ENCODE data around the gene PRRX1.

PRRX1 gene

DNA sequence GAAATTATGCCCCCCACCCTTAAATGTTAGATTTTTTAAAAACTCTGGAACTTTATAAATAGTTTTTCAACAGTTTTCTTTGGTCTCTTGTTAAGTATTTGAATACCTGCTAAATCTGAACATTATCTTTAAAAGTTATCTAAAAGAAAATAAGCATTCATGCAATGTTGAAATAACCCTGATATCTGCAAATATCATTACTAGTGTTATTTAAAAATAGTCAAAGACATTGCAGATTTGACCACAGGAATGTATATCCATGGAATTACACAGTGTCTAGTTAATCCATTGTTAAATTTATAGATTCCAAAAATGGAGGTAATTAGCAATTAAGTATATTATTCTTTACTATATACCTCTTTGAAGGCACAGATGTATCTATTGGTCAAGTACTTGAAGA lies 42.0 kb downstream of the PRRX1 start:
- TF ChIP-seq CEBPB (IDR thresholded peaks at IDR 0.05): no peak
- no peak for TF ChIP-seq ZBTB7A (IDR thresholded peaks at IDR 0.05; ENCODE audit: low read depth)

DNA sequence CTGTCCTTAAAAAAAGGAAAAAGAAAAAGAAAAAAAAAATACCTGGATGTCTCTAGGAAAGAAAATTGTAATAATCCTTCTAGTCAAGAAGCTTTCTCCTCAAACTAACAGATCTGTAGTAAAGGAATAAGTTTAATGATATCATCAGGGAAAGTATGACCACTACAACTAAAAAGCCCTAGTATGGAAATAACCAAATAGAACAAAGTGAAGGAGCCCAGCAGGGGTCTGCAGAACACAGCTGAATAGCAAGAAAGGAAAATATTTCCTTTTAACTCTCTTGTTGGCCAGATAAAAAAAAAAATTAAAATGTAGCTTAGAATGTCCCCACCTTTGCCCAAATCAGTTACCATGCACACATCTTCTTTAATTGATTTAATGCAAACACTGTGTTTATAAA lies 43.2 kb downstream of the PRRX1 start:
- no peak for TF ChIP-seq EGR1 (IDR thresholded peaks at IDR 0.05)
- TF ChIP-seq, protein P1, sequence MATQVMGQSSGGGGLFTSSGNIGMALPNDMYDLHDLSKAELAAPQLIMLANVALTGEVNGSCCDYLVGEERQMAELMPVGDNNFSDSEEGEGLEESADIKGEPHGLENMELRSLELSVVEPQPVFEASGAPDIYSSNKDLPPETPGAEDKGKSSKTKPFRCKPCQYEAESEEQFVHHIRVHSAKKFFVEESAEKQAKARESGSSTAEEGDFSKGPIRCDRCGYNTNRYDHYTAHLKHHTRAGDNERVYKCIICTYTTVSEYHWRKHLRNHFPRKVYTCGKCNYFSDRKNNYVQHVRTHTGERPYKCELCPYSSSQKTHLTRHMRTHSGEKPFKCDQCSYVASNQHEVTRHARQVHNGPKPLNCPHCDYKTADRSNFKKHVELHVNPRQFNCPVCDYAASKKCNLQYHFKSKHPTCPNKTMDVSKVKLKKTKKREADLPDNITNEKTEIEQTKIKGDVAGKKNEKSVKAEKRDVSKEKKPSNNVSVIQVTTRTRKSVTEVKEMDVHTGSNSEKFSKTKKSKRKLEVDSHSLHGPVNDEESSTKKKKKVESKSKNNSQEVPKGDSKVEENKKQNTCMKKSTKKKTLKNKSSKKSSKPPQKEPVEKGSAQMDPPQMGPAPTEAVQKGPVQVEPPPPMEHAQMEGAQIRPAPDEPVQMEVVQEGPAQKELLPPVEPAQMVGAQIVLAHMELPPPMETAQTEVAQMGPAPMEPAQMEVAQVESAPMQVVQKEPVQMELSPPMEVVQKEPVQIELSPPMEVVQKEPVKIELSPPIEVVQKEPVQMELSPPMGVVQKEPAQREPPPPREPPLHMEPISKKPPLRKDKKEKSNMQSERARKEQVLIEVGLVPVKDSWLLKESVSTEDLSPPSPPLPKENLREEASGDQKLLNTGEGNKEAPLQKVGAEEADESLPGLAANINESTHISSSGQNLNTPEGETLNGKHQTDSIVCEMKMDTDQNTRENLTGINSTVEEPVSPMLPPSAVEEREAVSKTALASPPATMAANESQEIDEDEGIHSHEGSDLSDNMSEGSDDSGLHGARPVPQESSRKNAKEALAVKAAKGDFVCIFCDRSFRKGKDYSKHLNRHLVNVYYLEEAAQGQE (IDR thresholded peaks at IDR 0.05; ENCODE audit: low read depth): no peak
- TF ChIP-seq FOXM1 (IDR thresholded peaks at IDR 0.05; ENCODE audit: borderline replicate concordance, low read depth): no peak
- no peak for TF ChIP-seq ZBTB7A (IDR thresholded peaks at IDR 0.05; ENCODE audit: low read depth)

DNA sequence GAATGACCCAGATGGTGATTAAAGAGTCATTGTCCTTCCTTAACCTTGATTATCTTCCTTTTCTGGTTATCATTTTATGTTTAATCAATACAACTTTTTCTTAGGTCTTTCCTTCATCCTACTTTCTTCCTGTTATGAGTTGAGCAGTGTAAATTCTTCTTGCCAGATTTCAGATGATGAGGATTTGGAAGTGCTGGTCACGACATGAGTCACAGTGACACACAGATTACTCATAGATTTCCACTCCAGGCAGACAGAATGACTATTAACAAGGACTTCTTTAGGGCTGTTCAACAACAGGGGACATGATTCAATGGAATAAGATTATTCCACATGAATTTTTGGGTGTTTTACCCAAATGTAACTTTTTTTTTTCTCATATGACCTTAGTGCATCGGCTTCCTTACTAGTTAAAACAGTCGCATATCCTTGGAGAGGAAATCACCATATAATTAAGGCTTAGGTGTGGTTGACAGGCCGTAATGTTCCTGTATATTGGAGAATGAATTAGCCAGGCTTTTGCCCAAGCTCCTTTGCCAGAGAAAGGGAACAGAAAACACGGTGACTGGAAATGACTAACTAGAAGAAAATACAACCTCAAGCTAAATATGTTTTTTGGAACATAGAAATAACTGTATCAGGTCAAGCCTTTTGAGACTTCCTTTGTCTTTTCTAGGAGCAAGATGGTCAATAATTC lies 44.2 kb downstream of the PRRX1 start:
- TF ChIP-seq CREB1 (IDR thresholded peaks at IDR 0.05; ENCODE audit: low read depth) (no peak), FOXM1 (IDR thresholded peaks at IDR 0.05; ENCODE audit: borderline replicate concordance, low read depth) (no peak), ZBTB7A (IDR thresholded peaks at IDR 0.05; ENCODE audit: low read depth) (no peak), TEAD4 (IDR thresholded peaks at IDR 0.05) (no peak), EGR1 (IDR thresholded peaks at IDR 0.05) (no peak), YY1 (IDR thresholded peaks at IDR 0.05; ENCODE audit: low read depth) (no peak), TCF12 (IDR thresholded peaks at IDR 0.05; ENCODE audit: low read depth) (no peak), TAF1 (IDR thresholded peaks at IDR 0.05; ENCODE audit: low read depth) (no peak), RAD21 (IDR thresholded peaks at IDR 0.05; ENCODE audit: low read depth) (no peak), CEBPB (IDR thresholded peaks at IDR 0.05) (no peak), EP300 (IDR thresholded peaks at IDR 0.05; ENCODE audit: borderline replicate concordance) (no peak), NFIC (IDR thresholded peaks at IDR 0.05) (no peak)
- TF ChIP-seq, protein P2, sequence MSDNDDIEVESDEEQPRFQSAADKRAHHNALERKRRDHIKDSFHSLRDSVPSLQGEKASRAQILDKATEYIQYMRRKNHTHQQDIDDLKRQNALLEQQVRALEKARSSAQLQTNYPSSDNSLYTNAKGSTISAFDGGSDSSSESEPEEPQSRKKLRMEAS (IDR thresholded peaks at IDR 0.05): no peak
- TF ChIP-seq, protein P3, sequence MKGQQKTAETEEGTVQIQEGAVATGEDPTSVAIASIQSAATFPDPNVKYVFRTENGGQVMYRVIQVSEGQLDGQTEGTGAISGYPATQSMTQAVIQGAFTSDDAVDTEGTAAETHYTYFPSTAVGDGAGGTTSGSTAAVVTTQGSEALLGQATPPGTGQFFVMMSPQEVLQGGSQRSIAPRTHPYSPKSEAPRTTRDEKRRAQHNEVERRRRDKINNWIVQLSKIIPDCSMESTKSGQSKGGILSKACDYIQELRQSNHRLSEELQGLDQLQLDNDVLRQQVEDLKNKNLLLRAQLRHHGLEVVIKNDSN (IDR thresholded peaks at IDR 0.05): no peak
- TF ChIP-seq, protein P1 (IDR thresholded peaks at IDR 0.05; ENCODE audit: low read depth): no peak

DNA sequence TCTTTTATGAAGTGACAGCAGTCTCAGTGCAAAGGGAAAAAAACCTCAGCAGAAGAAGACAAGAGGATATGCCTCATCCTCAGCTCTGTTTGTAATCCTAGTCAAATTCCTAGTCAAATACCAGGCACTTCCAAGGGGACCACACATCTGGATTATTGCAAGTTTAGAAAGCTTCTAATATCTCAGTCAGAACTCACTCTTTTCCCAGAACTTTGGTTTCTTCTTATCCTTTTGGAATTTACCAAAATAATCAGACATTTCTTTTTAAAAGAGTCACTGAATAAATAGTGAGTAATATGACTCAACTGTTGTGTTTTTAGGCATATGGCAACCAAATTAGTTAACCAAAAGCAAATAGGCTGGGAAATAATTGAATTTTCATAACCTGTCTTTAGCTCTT lies 47.8 kb downstream of the PRRX1 start:
- TF ChIP-seq CREB1 (IDR thresholded peaks at IDR 0.05; ENCODE audit: low read depth) (no peak), ZBTB7A (IDR thresholded peaks at IDR 0.05; ENCODE audit: low read depth) (no peak), FOXM1 (IDR thresholded peaks at IDR 0.05; ENCODE audit: borderline replicate concordance, low read depth) (no peak), YY1 (IDR thresholded peaks at IDR 0.05; ENCODE audit: low read depth) (no peak), CEBPB (IDR thresholded peaks at IDR 0.05) (no peak), NFIC (IDR thresholded peaks at IDR 0.05) (no peak), TAF1 (IDR thresholded peaks at IDR 0.05; ENCODE audit: low read depth) (no peak), EGR1 (IDR thresholded peaks at IDR 0.05) (no peak)

DNA sequence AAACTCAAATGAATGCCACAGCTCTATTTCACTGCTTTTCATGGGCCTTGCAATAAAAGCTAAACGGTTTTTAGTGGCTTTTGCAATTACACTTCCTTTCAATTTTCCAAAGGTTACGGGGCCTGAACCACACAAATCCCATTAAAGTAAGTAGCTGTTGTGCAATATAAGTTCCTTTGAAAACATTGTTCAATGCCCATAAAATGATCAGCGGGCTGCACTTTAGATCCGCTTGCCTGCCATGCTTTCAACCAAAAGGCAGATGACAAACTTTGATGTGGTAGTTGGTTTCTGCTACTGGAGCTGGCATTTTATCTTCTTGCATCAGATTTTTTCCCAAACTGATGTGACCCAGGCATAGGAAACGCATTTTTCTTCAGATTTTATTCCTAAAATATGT lies 50.2 kb downstream of the PRRX1 start:
- no peak for TF ChIP-seq ZBTB7A (IDR thresholded peaks at IDR 0.05; ENCODE audit: low read depth)
- TF ChIP-seq TEAD4 (IDR thresholded peaks at IDR 0.05): no peak
- TF ChIP-seq TCF12 (IDR thresholded peaks at IDR 0.05; ENCODE audit: low read depth): no peak
- TF ChIP-seq EGR1 (IDR thresholded peaks at IDR 0.05): no peak
- TF ChIP-seq, protein P3 (IDR thresholded peaks at IDR 0.05): no peak
- TF ChIP-seq, protein P1 (IDR thresholded peaks at IDR 0.05; ENCODE audit: low read depth): no peak
- no peak for TF ChIP-seq TAF1 (IDR thresholded peaks at IDR 0.05; ENCODE audit: low read depth)
